ENCODE data around the gene CBLN3. TPM values are rescaled to one million over a fixed set of nuclear protein-coding genes. Genes with fewer than 3 reads are reported as not detected.

CBLN3 gene
- total RNA-seq, 1 experiment from 2014 or later: 1.4 TPM

DNA sequence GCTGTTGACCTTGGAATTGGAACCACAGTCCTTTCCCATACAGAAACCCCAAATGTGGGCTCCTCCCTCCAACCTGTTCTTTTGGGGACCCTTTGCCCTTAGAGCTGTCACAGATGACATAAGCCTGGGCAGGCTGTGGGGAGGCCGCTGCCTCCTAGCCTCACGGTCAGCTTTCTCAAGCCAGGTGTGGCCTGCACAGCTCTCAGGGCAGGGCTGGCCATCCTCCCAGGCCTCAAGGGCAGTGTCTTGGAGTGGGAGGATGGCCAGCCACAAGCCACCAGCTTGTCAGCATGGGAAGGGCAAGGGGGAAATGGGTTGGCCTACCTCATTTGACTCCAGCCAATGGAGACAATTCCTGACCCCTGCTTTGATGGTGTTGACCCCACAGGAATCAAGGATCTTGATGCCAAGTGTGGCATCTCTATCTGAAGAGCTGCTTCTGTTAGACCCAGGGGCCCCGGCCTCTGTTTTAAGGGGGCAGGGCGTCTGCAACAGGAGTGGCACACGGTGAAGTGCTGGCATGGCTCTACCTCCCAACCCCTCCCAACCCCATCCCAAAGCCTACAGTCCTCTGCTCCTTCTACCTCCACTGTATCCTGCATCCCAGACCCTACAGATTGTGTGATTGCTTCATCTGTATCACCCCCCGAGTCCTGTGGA lies 11.5 kb downstream of the CBLN3 start:
- Mint-ChIP-seq H3K4me3 (ENCODE audit: unreplicated experiment) (no peak overlapping the region), H3K9me3 (ENCODE audit: unreplicated experiment) (no peaks in the 10 kb centered on the region), H3K27me3 (ENCODE audit: insufficient read depth, unreplicated experiment) (no peaks in the 10 kb centered on the region), H3K27ac (ENCODE audit: unreplicated experiment) (no peak overlapping the region), H3K36me3 (ENCODE audit: insufficient read depth, unreplicated experiment) (no peaks in the 10 kb centered on the region), H3K4me1 (ENCODE audit: low read depth, unreplicated experiment) (no peaks in the 10 kb centered on the region)
- intact Hi-C loops (cut with micrococcal nuclease; ENCODE audit: unreplicated experiment): no loop called here
- ChIA-PET CTCF (interaction anchor here (2.1 kb wide), 1 partner anchor 13 kb away, joined by 7 read pairs; no protein-coding TSS in a partner anchor), POLR2A (no interaction called here)
- Histone ChIP-seq H3K36me3 (ENCODE audit: control insufficient read depth, insufficient read depth, low read length) (no peaks in the 10 kb centered on the region), H3K4me3 (ENCODE audit: low read depth, low read length) (no peak overlapping the region), H3K27me3 (replicated peaks; ENCODE audit: control insufficient read depth, insufficient read depth, low read length) (no peaks in the 10 kb centered on the region), H3K9me3 (no peaks in the 10 kb centered on the region), H3K4me1 (peaks cover 5% of the 10 kb centered on the region; the same call in 1 of the 2 replicates)
- no peak for TF ChIP-seq CTCF (IDR thresholded peaks at IDR 0.05; ENCODE audit: insufficient read depth in 1 of 2, low read depth in 1 of 2, low read length in 1 of 2, severe bottlenecking in 1 of 2, unreplicated experiment in 1 of 2)
- no peak for DNase-seq
- no TSS peak for BruUV-seq (replicated peaks)

DNA sequence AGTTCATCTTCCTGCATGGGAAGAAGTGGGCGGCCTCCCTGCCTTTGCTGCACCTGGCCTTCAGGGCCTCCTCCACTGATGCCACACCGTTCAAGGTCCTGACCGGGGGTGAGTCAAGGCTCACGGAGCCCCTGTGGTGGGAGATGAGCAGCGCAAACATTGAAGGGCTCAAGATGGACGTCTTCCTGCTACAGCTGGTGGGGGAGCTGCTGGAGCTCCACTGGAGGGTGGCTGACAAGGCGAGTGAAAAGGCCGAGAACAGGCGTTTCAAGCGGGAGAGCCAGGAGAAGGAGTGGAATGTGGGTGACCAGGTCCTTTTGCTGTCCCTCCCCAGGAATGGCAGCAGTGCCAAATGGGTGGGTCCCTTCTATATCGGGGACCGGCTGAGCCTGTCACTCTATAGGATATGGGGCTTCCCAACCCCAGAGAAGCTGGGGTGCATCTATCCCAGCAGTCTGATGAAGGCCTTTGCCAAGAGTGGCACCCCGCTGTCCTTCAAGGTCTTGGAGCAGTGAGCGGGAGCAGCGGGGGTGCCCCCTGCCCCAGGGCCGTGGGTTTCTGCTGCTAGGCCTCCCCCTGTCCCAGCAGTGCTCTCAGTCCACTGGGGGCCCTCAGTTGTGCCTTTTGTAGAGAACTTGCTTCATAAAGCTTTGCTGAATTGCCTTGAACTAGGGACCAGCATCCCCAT lies 12.4 kb downstream of the CBLN3 start:
- no peaks in the 10 kb centered on the region for H3K36me3 Mint-ChIP-seq (ENCODE audit: insufficient read depth, unreplicated experiment)
- TF ChIP-seq CTCF (IDR thresholded peaks at IDR 0.05; ENCODE audit: insufficient read depth in 1 of 2, low read depth in 1 of 2, low read length in 1 of 2, severe bottlenecking in 1 of 2, unreplicated experiment in 1 of 2): no peak
- no TSS peak for BruUV-seq (replicated peaks)
- no peaks in the 10 kb centered on the region for H3K4me1 Mint-ChIP-seq (ENCODE audit: low read depth, unreplicated experiment)
- Histone ChIP-seq H3K4me3 (ENCODE audit: low read depth, low read length) (no peak overlapping the region), H3K9me3 (no peaks in the 10 kb centered on the region), H3K36me3 (ENCODE audit: control insufficient read depth, insufficient read depth, low read length) (no peaks in the 10 kb centered on the region; the same call in 1 of the 2 replicates), H3K27me3 (replicated peaks; ENCODE audit: control insufficient read depth, insufficient read depth, low read length) (no peaks in the 10 kb centered on the region), H3K4me1 (no peaks in the 10 kb centered on the region)
- ChIA-PET POLR2A (no interaction called here), CTCF (no interaction called here)
- no peaks in the 10 kb centered on the region for H3K9me3 Mint-ChIP-seq (ENCODE audit: unreplicated experiment)
- DNase-seq: no peak
- H3K27ac Mint-ChIP-seq (ENCODE audit: unreplicated experiment): no peak overlapping the region
- intact Hi-C loops (cut with micrococcal nuclease; ENCODE audit: unreplicated experiment): no loop called here
- H3K4me3 Mint-ChIP-seq (ENCODE audit: unreplicated experiment): no peak overlapping the region
- no peaks in the 10 kb centered on the region for H3K27me3 Mint-ChIP-seq (ENCODE audit: insufficient read depth, unreplicated experiment)

DNA sequence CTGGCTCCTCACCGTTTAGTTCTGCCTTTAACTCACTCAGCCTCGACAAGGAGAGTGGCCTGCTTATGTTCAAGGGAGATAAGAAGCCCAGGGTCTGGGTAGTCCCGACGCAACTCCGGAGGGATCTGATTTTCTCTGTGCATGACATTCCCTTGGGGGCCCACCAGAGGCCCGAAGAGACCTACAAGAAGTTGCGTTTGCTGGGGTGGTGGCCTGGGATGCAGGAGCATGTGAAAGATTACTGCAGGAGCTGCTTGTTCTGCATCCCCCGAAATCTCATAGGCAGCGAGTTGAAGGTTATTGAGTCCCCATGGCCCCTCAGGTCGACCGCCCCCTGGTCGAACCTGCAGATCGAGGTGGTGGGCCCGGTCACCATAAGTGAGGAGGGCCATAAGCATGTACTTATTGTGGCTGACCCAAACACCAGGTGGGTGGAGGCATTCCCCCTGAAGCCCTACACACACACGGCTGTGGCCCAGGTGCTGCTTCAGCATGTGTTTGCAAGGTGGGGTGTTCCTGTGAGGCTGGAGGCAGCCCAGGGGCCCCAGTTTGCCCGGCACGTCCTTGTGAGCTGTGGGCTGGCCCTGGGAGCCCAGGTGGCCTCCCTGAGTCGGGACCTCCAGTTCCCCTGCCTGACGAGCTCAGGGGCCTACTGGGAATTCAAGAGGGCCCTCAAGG lies 13.1 kb downstream of the CBLN3 start:
- no peak for DNase-seq
- BruUV-seq (replicated peaks): no TSS peak
- CTCF ChIA-PET: no interaction called here
- Mint-ChIP-seq H3K4me1 (ENCODE audit: low read depth, unreplicated experiment) (no peaks in the 10 kb centered on the region), H3K27ac (ENCODE audit: unreplicated experiment) (no peak overlapping the region), H3K9me3 (ENCODE audit: unreplicated experiment) (no peaks in the 10 kb centered on the region), H3K36me3 (ENCODE audit: insufficient read depth, unreplicated experiment) (no peaks in the 10 kb centered on the region), H3K4me3 (ENCODE audit: unreplicated experiment) (no peak overlapping the region), H3K27me3 (ENCODE audit: insufficient read depth, unreplicated experiment) (no peaks in the 10 kb centered on the region)
- POLR2A ChIA-PET: no interaction called here
- Histone ChIP-seq H3K4me3 (ENCODE audit: low read depth, low read length) (no peak overlapping the region), H3K36me3 (ENCODE audit: control insufficient read depth, insufficient read depth, low read length) (no peaks in the 10 kb centered on the region; the same call in 1 of the 2 replicates), H3K9me3 (no peaks in the 10 kb centered on the region), H3K4me1 (no peaks in the 10 kb centered on the region), H3K27me3 (replicated peaks; ENCODE audit: control insufficient read depth, insufficient read depth, low read length) (no peaks in the 10 kb centered on the region)
- TF ChIP-seq CTCF (IDR thresholded peaks at IDR 0.05; ENCODE audit: insufficient read depth in 1 of 2, low read depth in 1 of 2, low read length in 1 of 2, severe bottlenecking in 1 of 2, unreplicated experiment in 1 of 2): no peak
- intact Hi-C loops (cut with micrococcal nuclease; ENCODE audit: unreplicated experiment): no loop called here

Data from Caco-2 (cell line).